Hippocampal formation (tissue), 2 donors: ENCODE data around the gene COL5A1.

Experiments
- DNase-seq, 2 donors: peaks; one replicate each; lab custom pipeline; 2025; lab: John Stamatoyannopoulos, UW

The COL5A1 gene

DNA sequence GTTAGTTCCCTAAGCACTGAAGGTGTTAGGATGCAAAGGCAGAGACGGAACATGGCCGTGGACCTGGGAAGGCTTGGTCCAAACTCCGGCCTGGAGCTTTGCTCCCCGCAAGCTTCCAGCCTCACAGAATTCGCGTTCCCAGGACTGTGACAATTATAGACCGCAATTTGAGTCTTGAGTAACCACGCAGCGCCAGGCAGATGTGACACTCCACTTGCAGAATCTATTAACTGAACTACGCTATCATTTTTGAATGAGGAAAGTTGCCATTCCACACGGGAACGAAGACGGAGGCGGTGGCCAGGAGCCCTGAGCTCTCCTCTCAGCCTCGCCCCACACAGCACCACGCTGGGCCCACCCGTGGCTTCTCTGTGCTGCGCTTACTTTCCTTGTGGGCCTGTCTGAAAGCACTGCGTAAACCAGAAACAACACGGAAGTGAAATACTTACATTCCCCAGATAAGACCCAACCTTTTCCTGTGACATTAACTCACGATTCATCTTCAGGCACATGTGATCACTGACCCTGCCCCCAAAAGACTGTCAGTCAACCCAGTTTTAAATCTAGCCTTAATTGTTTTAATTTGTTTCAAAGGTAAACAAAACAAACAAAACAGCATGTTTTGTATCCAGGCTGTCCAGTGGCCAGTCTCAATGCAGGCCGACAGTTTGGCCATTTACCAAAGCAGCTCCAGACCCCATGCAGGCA, 16.1 kb upstream of the COL5A1 start:
- no peak for DNase-seq

GRCh38 chr9:134626069-134626423, 15.6 kb upstream of the COL5A1 start:
- no peak for DNase-seq

- no peak for DNase-seq
These were observed 14.8 kb upstream of the COL5A1 start for GRCh38 chr9:134626571-134627416.

DNA sequence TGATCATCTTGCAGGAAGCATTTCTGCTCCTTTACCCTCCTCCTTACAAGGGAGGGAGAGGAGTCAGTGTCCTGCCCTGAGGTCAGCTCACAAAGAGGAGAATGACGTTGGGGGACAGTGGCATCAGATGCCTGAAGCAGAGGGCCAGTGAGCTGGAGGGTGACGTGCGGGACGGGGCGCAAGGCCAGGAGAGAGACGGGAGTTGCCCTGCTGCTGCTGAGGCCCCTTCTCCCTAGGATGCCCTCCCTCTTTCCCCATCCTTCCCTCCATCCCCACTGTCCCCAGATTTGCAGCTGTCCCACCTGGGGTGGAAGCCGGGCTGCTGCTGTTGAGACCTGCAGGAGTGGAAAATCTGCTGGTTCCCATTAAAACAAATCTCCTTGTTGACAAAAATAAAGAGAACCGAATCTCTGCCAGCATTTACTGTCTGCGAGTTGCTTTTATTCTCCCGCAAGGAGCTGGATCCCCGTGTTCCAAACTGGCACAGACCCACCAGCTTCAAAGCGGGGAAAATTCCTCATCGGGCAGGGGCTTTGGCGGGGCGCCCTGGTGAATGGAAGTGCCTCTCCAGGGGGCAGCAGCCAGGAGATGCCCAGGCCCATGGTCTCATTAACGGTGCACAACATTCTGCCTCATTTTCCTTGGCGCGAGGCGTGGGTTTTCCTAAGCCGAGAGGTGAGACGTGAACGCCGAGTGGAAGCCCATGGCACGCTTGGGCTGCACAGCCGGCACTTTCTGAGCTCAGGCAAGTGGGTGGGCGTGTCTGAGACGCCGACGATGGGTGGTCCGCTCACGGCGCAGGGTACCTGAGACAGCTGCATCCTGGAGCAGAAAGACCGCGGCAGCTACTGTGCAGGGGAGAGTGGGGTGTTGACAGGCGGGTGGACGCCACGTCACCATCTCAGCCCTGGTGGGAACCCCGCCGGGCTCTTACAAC, 13.9 kb upstream of the COL5A1 start:
- no peak for DNase-seq

GRCh38 chr9:134628354-134628736, 13.3 kb upstream of the COL5A1 start:
- DNase-seq = no peak

- no peak for DNase-seq
These were observed 12.5 kb upstream of the COL5A1 start for GRCh38 chr9:134629061-134629585.

DNA sequence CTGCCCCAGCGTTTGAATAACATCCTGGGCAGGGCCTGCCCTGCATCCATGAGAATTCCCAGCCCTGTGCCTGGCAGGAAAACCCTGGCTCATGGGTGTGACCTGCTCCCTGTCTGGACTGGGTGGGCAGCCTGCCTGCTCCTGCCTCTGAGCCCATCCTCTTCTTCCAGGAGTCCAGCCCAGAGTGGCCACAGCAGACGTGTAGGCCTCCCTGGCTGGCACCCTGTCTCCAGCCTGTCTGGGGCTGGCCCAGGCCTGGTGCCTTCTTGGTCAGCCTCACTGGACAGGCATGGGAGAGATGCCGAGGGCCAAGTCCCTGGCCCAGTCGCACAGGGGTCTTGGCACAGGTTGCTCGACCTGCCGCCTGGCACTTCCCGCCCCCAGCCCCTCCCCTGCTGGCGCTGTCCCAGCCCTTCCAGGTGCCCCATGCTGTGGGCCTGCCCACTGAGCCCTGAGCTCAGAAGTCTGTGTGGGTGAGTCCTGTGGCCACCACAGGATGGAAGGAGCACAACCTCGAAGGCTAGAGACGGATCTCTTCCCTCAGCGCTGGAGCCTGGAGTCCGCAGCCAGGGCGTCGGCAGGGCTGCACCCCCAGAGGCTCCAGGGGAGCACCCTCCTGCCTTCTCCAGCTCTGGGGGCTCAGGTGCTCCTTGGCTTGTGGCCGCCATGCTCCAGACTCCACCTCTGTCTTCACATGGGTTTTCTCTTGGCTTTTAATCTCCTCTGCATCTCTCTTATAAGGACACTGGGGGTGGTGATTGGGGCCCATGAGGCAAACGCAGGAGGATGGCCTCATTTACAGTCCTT, 11.8 kb upstream of the COL5A1 start:
- DNase-seq = no peak

GRCh38 chr9:134630393-134630790, 11.2 kb upstream of the COL5A1 start:
- no peak for DNase-seq

GRCh38 chr9:134630861-134631260, 10.7 kb upstream of the COL5A1 start:
- no peak for DNase-seq

DNA sequence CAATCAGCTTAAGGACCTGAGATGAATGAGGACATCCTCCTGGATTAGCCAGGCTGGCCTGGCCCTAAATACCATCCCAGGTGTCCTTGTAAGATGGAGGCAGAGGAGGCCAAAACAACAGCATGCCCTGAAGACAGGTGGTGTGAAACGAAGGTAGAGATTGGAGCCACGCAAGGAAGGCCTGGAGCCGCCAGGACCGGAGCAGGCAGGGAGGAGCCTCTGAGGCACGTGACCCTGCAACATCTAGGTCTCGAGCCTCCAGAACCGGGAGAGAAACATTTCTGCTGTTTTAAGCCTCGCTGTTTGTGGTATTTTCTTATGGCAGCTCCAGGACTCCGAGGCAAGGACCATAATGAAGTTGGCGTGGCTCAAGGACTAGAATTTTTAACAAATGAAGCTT, 9.7 kb upstream of the COL5A1 start:
- no peak for DNase-seq

DNA sequence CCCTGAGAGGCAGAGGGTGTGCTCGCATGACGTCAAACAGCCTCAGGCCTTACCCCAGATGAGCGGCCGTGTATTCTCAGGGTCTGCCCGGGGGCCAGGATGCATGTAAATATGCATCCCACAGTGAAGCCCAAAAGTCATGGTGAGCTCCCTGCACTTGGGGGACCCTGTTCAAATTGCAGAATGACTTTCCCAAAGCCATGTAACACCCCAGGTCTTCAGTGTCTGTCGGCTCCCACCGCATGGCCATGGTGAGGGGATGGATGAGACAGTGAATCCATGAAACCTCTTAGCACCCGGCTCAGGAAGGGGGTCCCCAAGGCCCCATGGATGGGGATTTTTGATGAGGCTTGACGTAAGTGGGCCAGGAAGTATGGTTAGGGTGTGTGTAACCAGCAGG, 9.3 kb upstream of the COL5A1 start:
- DNase-seq = no peak

DNA sequence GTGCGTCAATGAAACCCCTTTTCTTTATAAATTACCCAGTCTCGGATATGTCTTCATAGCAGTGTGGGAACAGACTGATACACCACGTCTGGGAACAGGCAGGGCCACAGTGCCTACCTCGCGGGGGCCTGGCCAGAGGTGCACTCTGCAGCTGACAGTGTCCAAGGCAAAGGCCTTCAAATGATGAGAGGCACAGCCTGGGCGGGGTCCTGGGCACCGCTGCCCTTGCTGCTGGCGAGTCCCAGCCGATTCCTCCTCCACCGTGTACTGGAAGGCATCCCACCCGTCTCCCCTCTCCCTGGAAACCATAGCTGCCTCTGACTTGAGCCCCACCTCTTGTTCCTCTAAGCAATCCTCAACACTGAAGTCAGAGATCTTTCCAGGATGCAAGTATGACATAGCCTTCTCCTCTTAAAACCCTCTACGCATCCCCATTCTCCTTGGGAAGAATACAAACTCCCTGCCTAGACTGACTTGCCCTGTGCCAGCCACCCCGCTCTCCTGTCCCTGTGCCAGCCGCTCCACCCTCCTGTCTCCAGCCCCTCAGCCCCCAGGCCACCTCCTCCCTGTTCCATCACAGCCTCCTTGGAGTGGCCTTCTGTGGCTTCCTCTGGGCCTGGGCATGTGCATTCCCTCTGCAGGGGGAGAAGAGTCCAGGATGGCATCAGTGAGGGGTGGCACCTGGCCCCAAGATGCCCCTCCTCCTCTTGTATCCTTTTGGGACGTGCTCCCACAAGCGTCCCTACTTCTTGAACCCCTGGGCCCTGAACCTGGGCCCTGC, 8.1 kb upstream of the COL5A1 start:
- DNase-seq = no peak

GRCh38 chr9:134634176-134634575, 7.4 kb upstream of the COL5A1 start:
- no peak for DNase-seq

GRCh38 chr9:134634667-134635230, 6.9 kb upstream of the COL5A1 start:
- no peak for DNase-seq

DNA sequence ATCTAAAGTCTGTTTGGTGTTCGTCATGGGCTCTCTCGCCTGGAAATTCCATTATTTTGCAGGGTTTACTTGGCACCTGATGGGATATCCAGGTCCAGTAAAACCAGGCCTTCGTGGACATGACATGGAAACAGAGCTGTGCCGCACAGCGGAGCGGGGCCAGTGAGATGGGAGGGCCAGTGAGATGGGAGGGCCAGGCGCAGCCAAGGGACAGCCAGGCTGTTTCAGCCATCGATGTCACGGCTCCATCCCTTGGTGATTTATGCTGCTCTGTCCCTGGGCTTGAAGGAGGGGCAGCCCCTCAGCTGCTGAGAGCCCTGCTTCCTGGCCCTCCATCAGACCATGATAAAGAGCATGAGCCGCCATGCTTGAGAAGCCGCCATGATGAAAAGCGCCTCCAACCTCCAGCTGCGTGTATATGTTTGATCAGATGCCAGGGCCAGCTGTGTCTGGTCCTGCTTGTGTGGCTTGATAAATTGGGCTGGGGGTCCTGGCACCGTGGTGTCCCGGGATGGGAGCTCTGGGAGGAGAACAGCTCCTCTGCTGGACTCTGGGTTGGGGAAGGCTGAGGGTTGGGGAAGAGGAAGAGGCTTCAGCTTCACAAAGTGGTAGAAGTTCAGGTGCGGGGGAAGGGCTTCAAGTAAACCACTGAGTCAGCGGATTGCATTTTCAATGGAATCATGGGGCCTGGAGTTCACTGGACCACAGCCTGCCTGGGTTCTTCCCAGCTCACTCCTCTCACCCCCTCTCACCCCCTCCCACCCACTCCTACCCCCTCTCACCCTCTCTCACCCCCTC, 6.1 kb upstream of the COL5A1 start:
- no peak for DNase-seq

GRCh38 chr9:134636149-134636507, 5.5 kb upstream of the COL5A1 start:
- DNase-seq = no peak

DNA sequence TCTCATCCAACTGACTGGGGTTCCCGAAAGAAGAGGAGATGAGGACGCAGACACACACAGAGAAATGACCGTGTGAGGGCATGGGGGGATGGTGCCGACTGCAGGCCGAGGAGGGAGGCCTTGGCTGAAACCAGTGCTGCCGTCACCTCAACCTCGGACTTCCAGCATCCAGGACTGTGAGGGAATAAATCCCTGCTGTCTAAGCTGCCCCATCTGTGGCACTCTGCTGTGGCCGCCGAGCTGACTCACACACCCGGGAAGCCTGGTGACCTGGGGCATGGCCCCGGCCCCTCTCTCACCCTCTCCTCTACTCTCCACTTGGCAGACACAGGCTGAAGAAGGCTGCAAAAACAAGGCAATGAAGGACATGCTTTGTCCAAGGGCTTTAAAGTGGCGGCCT, 4.4 kb upstream of the COL5A1 start:
- DNase-seq = no peak

GRCh38 chr9:134637696-134638501, 3.7 kb upstream of the COL5A1 start:
- DNase-seq = no peak
